SK-N-MC (cell line): Measurements from ENCODE around the gene GABRR1.

Experiments
- EZH2 ChIP-seq: fragments of 200-600 bp; sonication (generic); IDR thresholded peaks from one replicate; pipeline ENCODE4 v1.6.1; 2017; ENCODE audit warnings: antibody characterized with exemption
- FOXP2 ChIP-seq: optimal IDR thresholded peaks from 2 replicates; pipeline ENCODE3; 2011; ENCODE audit warnings: mild to moderate bottlenecking, moderate library complexity; ENCODE audit not compliant: insufficient read depth; ENCODE audit errors: extremely low read length, control extremely low read depth
- POLR2AphosphoS5 ChIP-seq: IDR thresholded peaks from 2 replicates; pipeline ENCODE4 v1.6.1; 2012; ENCODE audit warnings: mild to moderate bottlenecking, low read depth, low read length, borderline replicate concordance

- no peak for TF ChIP-seq POLR2AphosphoS5
- TF ChIP-seq EZH2 = no peak
- TF ChIP-seq FOXP2 = no peak
These were observed 36.2 kb downstream of the GABRR1 start for GRCh38 chr6:89180971-89181370.
